GM19023 (cell line): ENCODE data around the gene DNAJC5.
"Not testable (repeated sequence)": the region's sequence is repeated elsewhere in the genome, so short reads cannot be mapped to it uniquely, and the experiment has no call there.

ENCODE experiments used
- ATAC-seq: cut with Tn5 transposase; IDR thresholded peaks from one replicate; pipeline ENCODE4 v1.9.1; 2021; ENCODE audit warnings: mild to moderate bottlenecking, moderate library complexity; ENCODE audit not compliant: unreplicated experiment

DNAJC5 gene

DNA sequence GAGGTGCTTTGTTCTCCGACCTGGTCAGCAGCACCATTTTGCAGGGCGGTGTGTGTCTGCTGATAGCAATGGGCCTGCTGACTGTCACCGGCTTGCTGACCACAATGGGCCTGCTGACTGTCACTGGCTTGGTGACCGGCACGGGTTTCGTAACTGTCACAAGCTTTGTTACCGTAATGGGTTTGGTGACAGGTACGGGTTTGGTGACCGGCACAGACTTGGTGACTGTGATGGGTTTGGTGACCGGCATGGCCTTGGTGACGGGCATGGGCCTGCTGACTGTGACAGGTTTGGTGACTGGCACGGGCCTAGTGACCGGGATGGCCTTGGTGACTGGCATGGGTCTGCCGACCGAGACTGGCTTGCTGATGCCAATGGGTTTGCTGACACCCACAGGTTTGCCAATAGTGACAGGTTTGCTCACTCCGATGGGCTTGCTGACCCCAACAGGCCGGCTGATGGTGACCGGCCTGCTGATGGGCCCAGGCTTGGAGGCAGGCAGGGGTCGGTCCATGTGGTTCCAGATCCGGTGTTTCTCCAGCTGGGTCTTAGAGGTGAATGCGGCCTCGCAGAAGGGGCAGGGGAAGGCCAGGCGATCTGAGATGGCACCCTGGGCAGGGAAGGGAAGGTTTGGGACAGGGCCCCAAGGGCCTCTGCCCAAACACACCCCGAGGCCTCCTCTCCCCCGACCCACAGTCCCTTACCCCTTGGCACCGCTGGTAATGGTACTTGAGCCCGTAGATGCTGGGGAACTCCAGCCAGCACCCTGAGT lies 71.4 kb downstream of the DNAJC5 start:
- ATAC-seq, result no peak

DNA sequence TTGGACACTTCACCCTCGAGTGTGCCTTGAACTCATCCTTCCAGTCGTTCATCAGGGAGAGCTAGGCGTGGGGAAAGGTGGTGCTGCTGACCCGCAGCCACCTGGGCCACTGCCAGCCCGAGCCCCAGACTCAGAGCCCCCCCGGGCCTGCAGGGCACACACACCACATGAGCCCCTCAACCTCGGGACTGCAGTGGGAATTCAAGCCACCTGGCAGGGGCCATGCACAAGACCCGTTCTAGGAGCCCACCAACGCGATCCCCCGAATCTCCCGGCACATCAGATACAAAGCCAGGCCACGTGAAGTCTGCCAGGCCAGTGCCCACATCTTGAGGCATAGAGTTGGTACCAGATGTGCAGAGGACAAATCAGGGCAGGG lies 72.0 kb downstream of the DNAJC5 start:
- no peak for ATAC-seq

DNA sequence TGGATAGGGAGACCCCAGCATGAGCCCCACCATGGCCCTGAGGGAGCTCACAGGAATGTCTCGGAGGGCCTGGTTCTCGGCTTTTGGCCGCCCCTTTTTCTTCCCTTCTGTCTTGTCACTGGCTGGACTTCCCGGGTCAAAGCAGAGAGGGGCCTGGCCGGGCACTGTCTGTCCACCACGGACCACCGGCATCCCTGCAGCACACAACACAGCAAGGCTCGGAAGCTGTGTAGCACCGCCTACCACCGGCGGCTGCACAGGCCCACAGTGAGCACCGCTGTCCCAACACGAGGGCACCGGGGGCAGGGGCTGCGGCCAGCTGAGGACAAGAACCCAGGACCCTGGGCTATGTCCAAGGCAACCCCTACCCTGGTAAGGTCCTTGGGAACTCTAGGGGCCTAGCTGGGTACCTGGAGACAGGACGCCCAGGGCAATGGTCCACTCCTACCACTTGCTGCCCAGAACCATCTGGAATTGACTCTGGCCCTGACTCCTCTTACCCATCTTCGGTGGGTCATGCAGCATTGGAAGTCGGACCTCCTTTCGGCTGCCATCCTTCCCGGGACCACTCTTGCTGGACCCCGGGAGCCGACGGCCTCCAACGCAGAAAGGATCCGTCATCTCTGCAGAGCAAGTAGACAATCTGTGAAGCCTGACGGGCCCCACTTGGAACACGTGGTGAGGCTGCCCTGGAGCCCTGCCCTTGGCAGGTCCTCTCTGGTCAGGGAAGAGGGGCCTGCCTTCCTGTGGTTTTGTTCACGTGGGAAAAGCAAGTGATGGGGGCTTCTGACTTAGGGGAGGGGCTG lies 72.6 kb downstream of the DNAJC5 start:
- no peak for ATAC-seq

DNA sequence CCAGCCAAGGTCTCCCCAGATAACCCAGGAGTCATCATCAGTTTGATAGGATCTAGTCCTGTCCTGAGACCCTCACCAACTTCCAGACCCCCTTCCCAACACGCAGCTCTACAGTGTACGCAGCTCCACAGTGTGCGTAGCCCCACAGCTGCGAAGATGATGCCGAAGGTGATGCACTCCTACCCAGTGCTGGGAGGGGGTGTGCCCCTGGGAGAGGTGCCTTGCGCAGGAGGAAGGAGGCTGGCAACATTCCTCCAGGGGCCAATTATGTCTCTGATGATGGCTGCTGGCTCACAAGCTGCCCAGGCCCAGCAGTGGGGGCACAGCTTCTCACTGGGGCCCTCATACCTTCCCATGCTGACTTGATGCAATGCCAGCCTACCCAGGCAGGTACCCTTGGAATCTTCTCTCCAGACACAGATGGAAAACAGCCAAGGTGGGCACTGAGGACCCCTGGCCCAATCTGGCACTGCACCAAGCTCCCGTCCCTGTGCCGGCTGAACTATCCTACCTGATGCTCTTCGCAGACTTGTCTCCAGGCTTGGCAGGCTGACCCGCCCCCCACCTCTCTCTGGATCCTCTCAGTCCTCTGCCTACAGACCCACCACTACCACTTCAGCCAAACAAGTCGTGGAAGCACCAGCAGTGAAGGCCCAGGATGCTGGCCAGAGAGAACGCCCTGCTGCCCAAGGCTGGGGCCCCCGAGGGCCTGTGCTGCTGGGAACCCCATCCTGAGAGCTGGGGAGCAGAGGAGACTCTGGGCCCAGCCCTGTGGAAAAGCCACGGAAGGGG lies 73.4 kb downstream of the DNAJC5 start:
- ATAC-seq, result no peak

DNA sequence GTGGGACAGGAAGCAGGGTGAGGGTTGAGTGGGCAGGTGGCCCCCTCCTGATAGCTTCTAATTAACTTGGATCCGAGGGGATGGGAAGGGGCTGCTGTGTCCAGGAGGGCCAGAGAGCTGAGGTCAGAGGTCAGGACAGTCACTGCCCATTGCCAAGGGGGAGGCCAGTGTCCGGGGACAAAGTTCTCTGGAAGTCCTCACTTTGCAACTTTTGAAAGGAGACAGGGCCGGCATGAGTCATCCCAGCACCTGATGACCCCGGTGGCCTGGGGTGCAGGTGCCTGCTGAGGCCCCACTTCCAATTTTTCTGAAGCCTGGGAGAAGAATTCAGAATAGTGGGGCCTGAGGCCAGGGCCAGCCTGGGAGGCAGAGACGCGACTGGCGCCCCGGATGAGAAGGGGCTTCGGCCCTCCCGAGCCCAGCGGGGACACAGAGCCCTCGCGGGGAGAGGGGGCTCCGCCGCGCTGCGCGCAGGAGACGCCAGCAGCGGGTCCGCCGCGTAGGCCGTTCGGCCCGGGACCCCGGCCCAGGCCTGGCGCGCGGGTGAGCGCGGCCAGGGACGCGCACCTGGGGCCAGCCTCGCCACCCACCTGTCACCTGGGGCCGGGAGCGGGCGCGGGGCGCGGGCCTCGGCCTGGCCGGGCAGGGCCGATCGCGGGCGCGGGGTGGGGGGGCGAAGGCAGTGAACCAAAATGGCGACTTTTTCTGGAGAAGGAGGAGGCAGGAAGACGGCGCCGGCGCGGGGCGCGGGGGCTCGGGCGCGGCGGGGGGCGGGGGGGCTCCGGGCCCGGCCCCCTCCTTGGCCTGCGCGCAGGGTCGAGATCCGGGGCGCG lies 74.2 kb downstream of the DNAJC5 start:
- no peak for ATAC-seq

DNA sequence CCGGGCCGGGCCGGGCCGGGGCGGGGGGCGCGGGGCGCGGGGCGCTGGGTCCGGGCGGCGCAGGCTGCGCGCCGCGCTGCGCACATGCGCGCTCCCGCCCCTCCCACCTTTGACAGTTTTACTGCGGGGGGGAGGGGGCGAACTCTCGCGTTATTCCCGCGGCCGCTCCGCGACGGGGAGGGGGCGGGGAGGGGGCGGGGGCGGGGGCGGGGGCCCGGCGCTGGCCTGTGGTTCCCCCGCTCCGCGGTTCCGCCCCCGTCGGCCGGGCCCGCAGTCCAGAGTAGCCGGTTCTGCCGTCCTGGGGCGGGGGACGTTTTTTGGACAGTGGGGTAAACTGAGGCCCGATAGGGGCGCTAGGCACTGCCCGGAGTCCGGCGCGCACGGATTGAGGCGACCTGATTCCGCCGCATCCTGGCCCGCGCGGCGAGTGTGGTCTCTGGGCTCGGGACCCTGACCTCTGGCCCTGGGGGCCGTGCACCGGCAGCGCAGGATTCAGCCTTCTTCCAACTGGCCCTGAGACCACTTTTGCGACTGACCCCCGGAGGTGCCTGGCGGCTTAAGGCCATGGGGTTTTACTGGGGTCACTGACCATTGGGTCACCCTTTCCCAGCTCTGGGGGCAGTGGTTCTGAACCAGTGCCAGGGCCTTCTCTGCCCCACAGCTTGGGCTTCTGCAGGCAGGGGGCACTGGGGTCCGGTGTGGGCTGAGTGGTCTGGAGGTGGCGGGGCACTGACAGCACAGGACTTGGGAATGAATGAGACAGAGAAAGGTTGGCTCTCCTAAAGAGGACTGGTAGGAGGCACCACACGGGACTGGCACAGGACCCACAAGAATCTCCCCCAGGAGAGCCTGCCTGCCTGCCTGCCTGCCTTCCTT lies 75.2 kb downstream of the DNAJC5 start, which contains the start of gene ZNF512B:
TSS of gene ZNF512B (minus strand) at position 93 of the 876 bp plus-strand sequence. CDS start 1,980 bp downstream, outside the sequence.
- no peak for ATAC-seq

DNA sequence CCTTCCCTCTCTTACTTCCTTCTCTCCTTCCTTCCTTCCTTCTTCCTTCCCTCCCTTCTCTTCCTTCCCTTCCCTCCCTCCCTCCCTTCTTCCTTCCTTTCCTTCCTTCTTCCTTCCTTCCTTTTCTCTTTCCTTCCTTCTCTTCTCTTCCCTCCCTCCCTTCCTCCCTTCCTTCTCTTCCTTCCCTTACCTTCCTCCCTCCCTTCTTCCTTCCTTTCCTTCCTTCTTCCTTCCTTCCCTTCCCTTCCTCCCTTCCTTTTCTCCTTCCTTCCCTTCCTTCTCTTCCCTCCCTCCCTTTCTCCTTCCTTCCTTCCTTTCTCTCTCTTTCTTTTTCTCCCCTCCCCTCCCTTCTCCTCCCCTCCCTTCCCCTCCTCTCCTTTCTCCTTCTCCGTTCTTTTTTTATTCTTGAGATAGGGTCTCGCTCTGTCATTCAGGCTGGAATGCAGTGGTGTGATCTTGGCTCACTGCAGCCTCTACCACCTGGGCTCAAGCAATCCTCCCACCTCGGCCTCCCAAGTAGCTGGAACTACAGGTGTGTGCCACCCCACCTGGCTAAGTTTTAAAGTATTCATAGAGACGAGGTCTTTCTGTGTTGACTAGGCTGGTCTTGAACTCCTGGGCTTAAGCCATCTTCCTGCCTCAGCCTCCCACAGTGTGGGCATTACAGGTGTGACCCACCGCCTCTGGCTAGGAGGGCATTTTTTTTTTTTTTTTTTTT lies 75.9 kb downstream of the DNAJC5 start:
- ATAC-seq, result no peak

DNA sequence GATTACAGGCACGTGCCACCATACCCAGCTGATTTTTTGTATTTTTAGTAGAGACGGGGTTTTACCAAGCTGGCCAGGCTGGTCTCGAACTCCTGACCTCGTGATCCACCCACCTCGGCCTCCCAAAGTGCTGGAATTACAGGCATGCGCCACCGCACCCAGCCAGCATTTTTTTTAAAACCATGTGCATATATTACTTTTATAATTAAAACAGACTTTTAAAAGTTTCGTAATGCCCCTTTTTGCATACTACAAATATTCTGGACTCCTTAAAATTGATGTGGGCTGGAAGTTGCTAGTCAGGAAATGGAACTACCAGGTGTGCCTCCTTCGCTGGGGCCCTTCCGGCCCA lies 77.0 kb downstream of the DNAJC5 start:
- ATAC-seq, result not testable (repeated sequence)

DNA sequence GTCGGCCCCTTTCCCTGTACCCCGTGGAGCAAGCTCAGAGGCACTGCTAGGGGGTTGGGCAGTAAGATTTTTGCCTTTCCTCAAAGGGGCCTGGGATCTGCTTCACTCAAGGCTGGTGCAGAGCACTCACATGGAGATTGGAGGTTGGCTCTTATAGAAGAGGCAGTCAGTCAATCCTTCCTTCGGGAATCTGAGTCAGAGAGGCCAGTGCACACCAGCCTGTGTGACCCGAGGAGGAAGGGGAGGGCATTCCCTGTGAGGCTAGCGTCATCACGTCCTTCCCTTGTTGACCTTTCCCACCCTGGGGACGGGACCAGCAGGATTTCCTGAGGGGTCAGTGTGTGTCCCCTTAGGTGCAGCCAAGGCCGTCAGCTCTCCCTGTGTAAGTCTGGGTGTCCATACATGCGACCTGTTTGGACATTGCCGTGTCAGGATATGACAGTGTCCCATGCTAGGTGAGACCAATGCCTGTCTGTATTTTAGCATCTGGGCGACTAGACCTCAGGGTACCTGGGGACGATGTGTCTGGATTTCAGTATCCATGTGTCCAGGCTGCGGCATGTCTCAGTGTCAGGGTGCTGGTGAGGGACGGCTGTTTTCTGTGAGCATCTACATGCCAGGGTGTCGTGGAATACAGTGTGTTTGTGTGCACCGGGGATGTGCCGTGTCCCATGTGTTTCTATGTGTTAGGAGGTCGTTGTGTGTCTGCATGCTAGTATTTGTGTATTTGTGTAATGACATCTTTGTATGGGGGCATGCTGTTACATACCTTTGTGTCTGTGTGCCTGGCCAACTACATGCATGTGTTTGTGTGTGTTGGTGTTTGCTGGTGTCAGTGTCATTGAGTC lies 77.6 kb downstream of the DNAJC5 start:
- no peak for ATAC-seq

DNA sequence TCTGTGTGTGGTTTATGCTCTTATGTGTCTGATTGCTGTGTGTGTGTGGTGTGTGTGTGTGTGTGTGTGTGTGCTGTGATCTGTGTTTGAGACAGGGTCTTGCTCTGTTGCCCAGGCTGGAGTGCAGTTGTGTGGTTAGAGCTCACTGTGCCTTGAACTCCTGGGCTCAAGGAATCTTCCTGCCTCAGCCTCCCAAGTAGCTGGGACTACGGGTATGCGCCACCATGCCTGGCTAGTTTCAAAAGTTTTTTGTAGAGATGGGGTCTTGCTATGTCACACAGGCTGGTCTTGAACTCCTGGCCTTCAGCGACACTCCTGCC lies 78.2 kb downstream of the DNAJC5 start:
- ATAC-seq, result no peak

DNA sequence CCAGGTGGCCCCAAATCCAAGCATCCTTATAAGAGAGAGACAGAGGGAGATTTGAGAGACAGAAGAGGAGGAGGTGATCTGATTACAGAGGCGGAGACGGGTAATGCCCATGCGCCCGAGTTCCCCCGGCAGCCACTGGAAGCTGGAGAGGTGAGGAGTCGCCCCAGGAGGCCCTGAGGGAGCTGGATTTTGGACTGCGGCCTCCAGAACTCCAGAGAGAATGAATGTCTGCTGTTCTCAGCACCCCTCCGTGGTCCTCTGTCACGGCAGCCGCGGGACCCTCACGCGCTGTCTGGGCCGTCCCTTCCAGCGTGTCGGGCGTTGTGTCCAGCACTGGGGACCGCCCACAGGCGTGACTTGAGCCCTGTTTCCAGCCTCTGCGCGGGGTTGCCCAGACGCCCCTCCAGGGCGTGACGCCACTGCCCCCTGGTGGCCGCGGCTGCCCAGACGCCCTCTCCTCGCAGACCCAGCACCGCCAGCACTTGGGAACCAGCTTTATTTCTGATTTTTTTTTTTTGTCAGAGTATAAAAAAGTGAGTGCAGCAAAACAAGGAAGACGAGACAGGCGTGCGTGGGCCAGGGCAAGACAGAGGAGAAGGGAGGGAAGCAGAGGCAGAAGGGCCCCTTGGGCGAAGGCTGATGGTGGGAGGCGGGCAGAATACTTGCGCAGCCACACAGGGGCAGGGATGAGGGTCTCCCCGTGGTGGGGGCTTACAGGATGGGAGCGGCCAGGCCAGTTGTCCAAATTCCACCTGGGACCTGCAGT lies 78.9 kb downstream of the DNAJC5 start:
- ATAC-seq, result no peak

DNA sequence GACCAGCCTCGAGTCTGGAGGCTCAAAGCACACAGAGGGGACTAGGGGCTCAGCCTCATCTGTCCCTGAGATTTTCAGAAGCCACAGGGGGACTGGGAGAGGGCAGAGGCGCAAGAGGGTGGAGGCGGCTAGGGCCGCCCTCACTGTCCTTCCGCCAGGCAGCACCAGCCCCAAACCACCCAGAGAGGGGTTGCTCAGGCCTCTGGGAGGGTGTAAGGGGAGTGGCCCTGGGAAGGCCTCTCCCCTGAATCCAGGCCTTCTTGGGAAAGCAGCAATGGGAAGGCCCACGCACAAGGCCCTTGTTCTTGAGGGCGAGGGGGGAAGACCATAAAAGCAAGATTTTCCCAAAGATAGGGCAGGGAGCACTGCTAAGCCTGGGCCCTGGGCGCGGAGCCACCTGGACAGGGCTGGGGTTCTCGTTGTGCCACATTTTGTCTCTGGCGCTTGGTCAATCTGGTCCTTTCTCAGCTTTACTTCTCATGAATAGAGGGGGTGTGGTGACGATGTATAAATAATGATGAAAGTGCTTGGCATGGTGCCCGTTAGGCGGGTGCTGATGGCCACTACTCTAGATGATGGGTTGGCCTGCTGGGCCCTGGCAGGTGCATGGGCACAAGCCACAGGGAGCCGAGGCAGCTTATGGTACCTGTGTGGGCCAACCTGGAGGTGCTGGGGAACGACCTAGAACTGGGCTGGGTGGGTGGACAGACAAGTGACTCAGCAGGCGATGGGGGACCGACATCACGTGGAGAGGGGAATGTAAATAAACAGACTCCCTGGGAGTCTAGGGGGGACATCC lies 79.7 kb downstream of the DNAJC5 start:
- ATAC-seq, result no peak

DNA sequence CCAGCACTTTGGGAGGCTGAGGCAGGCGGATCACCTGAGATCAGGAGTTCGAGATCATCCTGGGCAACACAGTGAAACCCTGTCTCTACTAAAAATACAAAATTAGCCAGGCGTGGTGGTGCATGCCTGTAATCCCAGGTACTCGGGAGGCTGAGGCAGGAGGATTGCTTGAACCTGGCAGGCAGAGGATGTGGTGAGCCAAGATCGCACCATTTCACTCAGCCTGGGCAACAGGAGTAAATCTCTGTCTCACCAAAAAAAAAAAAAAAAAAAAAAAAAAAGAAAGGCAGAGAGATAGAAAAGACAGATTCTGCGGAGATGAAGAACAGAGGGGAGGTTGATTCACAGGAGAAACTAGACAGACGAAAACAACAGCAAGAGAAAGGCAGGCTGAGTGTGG lies 81.6 kb downstream of the DNAJC5 start:
- not testable (repeated sequence) for ATAC-seq

DNA sequence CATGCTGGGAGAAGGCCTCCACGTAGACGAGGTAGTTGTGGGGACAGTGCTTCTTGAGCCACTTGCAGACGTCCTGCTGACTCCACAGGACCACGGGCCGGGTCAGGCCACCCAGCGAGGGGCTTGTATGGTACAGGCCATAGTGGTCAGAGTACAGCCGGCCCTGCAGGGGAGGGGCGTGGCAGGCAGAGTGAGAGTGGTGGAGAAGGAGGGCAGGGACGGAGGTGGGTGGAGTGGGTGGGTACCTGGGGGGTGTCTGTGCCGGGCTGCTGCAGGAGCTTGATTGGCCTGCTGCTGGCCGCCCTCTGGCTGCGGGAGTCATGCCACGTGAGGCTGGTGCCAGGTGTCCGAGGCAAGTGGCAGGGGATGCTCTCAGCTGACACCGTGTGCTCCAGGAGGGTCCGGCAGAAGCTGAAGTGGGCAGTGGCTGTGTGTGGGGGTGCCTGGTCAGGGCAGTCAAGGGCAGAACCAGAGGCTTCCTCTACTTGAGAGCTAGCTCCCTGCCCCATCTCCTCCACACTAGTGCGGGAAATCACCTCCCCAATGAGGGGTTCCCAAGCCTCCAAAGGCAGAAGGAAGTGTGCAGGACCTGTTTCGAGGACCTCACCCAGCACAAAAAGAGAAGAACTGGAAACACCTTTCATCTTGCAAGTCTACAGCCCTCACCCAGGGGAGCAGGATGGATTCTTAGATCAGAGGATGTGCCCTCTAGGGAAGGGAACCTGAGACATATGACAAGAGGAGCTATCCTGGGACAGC lies 82.2 kb downstream of the DNAJC5 start:
- no peak for ATAC-seq

DNA sequence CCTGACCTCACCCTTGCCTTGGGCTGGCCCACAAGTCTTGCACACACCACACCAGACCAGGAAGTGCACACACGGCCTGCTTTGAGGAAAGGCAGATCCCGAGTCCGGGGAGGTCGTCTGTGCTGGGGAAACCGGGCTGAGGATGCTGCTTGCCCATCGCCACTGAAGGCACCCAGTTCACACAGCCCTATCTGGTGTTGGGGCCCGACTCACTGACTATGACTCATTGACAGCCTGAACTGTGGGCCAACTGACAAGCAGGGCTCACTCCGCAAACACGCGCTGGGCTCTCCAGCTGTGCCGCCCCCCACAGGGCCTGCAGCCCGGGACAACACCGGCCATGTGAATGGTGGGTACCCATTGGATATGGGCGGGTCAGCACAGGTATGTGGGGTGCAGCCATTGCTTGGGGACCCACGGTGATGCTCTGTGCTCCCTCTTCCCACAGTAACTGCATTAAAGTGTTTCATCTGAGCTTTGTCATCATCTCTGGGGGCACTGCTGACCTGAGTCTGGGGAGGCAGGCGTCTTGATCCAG lies 82.9 kb downstream of the DNAJC5 start:
- ATAC-seq, result no peak
